Endothelial cell of umbilical vein (primary cell): ENCODE results near the gene MGAT4D.

Experiments
- EZH2 ChIP-seq: IDR thresholded peaks from 2 replicates; pipeline ENCODE4 v1.6.1; 2012; ENCODE audit warnings: borderline replicate concordance, low read depth, mild to moderate bottlenecking, moderate library complexity, low read length, inconsistent platforms; ENCODE audit not compliant: severe bottlenecking
- GATA2 ChIP-seq: IDR thresholded peaks from 2 replicates; pipeline ENCODE4 v1.7.0; 2011; ENCODE audit warnings: low read depth, mild to moderate bottlenecking, moderate library complexity, mixed read lengths, low read length; ENCODE audit not compliant: insufficient read length, insufficient read depth
- JUN ChIP-seq: IDR thresholded peaks from 2 replicates; pipeline ENCODE4 v1.6.1; 2011; ENCODE audit warnings: borderline replicate concordance, low read depth; ENCODE audit not compliant: insufficient read length, insufficient read depth
- POLR2A ChIP-seq: IDR thresholded peaks from 2 replicates; pipeline ENCODE4 v1.6.1; 2012; ENCODE audit warnings: low read depth, mild to moderate bottlenecking, control low read depth, low read length
- POLR2AphosphoS5 ChIP-seq: IDR thresholded peaks from 2 replicates; pipeline ENCODE4 v1.6.1; 2012; ENCODE audit warnings: low read depth, mild to moderate bottlenecking, control low read depth, low read length, moderate library complexity; ENCODE audit not compliant: insufficient read depth
- TF ChIP-seq, protein P1 (sequence below), 2 donors: IDR thresholded peaks; 1 replicate in 1 of 2; 2 replicates in 1 of 2; pipeline ENCODE4 v1.5.1; 2011; ENCODE audit warnings: low read length in 2 of 2, mild to moderate bottlenecking in 2 of 2, moderate library complexity in 2 of 2, control low read depth in 1 of 2, inconsistent platforms in 1 of 2, low read depth in 1 of 2; ENCODE audit not compliant: insufficient read depth in 1 of 2; ENCODE audit errors: extremely low read depth in 1 of 2
- TF ChIP-seq, protein P2 (sequence below): IDR thresholded peaks from 2 replicates; pipeline ENCODE4 v1.6.1; 2011; ENCODE audit not compliant: insufficient read depth, insufficient read length

DNA sequence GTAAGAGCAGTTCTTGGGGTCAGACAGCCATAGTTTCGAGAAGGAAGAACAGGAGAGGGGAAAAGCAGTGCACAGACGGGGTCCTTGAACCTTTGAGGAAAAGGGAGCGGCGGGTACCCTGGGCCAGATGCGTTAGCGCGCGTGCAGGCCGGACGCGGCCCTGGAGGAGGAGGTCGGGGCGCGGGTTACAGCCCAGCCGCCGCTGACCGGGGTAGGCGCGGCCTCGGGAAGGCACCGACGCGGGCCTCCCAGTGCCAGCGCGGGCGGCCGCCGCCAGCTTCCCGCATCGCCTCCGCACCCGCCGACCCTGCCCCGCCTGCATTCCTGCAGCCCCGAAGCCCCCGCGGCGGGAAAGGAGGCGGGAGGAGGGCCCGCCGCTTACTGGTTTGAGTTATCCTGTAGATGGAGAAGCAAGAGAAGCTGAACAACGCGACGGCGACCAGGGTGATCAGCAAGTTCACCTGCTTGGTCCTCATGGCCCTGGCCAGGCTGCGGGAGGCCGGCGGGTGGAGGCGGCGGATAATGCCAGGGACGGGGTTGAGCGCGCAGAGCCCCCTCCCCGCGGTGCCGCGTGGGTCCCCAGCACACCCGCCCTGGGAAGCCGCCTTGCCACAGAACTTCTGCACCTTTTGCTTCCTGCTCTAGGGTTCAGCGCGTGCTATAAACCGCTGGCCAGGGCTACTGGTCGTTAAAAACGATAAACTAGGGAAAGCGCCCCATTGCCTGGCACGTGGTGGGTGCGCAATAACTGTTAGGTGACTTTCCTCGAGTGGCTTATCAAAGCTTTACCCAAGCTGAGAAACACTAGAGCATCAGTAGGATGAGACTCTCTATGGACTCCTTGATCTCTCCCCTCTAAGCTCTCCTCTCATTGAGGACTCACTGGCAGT, at the start of gene MGAT4D:
- no peak for TF ChIP-seq POLR2AphosphoS5
- TF ChIP-seq, protein P1, sequence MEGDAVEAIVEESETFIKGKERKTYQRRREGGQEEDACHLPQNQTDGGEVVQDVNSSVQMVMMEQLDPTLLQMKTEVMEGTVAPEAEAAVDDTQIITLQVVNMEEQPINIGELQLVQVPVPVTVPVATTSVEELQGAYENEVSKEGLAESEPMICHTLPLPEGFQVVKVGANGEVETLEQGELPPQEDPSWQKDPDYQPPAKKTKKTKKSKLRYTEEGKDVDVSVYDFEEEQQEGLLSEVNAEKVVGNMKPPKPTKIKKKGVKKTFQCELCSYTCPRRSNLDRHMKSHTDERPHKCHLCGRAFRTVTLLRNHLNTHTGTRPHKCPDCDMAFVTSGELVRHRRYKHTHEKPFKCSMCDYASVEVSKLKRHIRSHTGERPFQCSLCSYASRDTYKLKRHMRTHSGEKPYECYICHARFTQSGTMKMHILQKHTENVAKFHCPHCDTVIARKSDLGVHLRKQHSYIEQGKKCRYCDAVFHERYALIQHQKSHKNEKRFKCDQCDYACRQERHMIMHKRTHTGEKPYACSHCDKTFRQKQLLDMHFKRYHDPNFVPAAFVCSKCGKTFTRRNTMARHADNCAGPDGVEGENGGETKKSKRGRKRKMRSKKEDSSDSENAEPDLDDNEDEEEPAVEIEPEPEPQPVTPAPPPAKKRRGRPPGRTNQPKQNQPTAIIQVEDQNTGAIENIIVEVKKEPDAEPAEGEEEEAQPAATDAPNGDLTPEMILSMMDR (IDR thresholded peaks at IDR 0.05; ENCODE audit: extremely low read depth in 1 of 2, insufficient read depth in 1 of 2, low read depth in 1 of 2, low read length in 2 of 2): no peak
- TF ChIP-seq, protein P2, sequence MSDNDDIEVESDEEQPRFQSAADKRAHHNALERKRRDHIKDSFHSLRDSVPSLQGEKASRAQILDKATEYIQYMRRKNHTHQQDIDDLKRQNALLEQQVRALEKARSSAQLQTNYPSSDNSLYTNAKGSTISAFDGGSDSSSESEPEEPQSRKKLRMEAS: no peak
- TF ChIP-seq EZH2: peak; percentile 85
- no peak for TF ChIP-seq JUN
- TF ChIP-seq POLR2A: no peak
- no peak for TF ChIP-seq GATA2
